Measurements from ENCODE around the gene RAB1A. TPM values are rescaled to one million over a fixed set of nuclear protein-coding genes. Genes with fewer than 3 reads are reported as not detected.
A peak's percentile ranks its signal among the peaks of the same experiment; 100 is the strongest.

The RAB1A gene
- total and polyA plus RNA-seq, 10 of the 15 experiments (the other 5 are each of a cell fraction or from before 2014, with no cell fraction given), result 48.9 to 171 (median 83.4) TPM

- TF ChIP-seq, protein P1, sequence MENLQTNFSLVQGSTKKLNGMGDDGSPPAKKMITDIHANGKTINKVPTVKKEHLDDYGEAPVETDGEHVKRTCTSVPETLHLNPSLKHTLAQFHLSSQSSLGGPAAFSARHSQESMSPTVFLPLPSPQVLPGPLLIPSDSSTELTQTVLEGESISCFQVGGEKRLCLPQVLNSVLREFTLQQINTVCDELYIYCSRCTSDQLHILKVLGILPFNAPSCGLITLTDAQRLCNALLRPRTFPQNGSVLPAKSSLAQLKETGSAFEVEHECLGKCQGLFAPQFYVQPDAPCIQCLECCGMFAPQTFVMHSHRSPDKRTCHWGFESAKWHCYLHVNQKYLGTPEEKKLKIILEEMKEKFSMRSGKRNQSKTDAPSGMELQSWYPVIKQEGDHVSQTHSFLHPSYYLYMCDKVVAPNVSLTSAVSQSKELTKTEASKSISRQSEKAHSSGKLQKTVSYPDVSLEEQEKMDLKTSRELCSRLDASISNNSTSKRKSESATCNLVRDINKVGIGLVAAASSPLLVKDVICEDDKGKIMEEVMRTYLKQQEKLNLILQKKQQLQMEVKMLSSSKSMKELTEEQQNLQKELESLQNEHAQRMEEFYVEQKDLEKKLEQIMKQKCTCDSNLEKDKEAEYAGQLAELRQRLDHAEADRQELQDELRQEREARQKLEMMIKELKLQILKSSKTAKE (IDR thresholded peaks at IDR 0.05; ENCODE audit: low read depth, poor library complexity, severe bottlenecking), result no peak
- TF ChIP-seq GATAD2B (conservative IDR thresholded peaks at IDR 0.05; ENCODE audit: low read depth) (no peak), NFYB (IDR thresholded peaks at IDR 0.05; ENCODE audit: insufficient read depth, low read depth, low read length) (no peak), ZNF217 (IDR thresholded peaks at IDR 0.05) (no peak), JUNB (IDR thresholded peaks at IDR 0.05) (no peak), NFXL1 (IDR thresholded peaks at IDR 0.05; ENCODE audit: borderline replicate concordance) (no peak), SRF (IDR thresholded peaks at IDR 0.05; ENCODE audit: low read depth in 2 of 2, low read length in 2 of 2) (no peak)
These were observed 39.8 kb upstream of the RAB1A start (continued) for GRCh38 chr2:65169760-65170136.

- CTCF ChIA-PET, result no interaction called here
- no peak overlapping the region for H2AFZ ChIP-seq (ENCODE audit: control insufficient read depth, low read depth, low read length)
- intact Hi-C loops (cut with micrococcal nuclease; ENCODE audit: unreplicated experiment), result no loop called here
These were observed 35.7 kb upstream of the RAB1A start for GRCh38 chr2:65165558-65165957.

More at GRCh38 chr2:65165558-65165957, 35.7 kb upstream of the RAB1A start:
- no TSS peak for BruUV-seq (replicated peaks)
- no peak for DNase-seq (ENCODE audit: low read depth, low spot score)
- SMC1A ChIA-PET (ENCODE audit: uncharacterized antibody, unreplicated experiment), result interaction anchor here (1.0 kb wide), 1 partner anchor 100 kb away, joined by 3 read pairs; no protein-coding TSS in a partner anchor
- no peak for ATAC-seq
- RAD21 ChIA-PET (ENCODE audit: unreplicated experiment), result no interaction called here
- peaks cover 3% of the 10 kb centered on the region; the same call in 1 of the 2 replicates for H3K4me1 ChIP-seq (ENCODE audit: control insufficient read depth, insufficient read depth, low read length)
- no peak overlapping the region for H3K4me2 ChIP-seq (ENCODE audit: control insufficient read depth, insufficient read depth)
- TF ChIP-seq STAT1 (conservative IDR thresholded peaks at IDR 0.05) (no peak), ZNF24 (IDR thresholded peaks at IDR 0.05) (0 out of 2 replicates have a peak, but pooled peaks have one; percentile 18), MEF2B (IDR thresholded peaks at IDR 0.05; ENCODE audit: partially characterized antibody, poor library complexity, severe bottlenecking) (no peak), SPI1 (IDR thresholded peaks at IDR 0.05; ENCODE audit: borderline replicate concordance, insufficient read depth, low read depth, low read length) (peak; percentile 78)
- no peak overlapping the region for H3K9ac ChIP-seq (ENCODE audit: control insufficient read depth, insufficient read depth, low read length)
- H3K4me3 ChIP-seq, result no peak overlapping the region
- H3K36me3 ChIP-seq (ENCODE audit: control insufficient read depth in 2 of 2, insufficient read depth in 2 of 2, low read length in 1 of 2), result no peaks in the 10 kb centered on the region
- H3K9me3 ChIP-seq (replicated peaks; ENCODE audit: control insufficient read depth, insufficient read depth, low read length), result no peaks in the 10 kb centered on the region
- no peaks in the 10 kb centered on the region for H3K79me2 ChIP-seq (ENCODE audit: control insufficient read depth, insufficient read depth, low read length)
- no peak for FAIRE-seq
- H4K20me1 ChIP-seq (ENCODE audit: control insufficient read depth, insufficient read depth), result no peaks in the 10 kb centered on the region
- no peaks in the 10 kb centered on the region for H3K27me3 ChIP-seq (replicated peaks in 1 of 2; ENCODE audit: control insufficient read depth in 2 of 2, insufficient read depth in 2 of 2, low read length in 1 of 2)
- POLR2A ChIA-PET, result no interaction called here
- in situ Hi-C loops (cut with MboI), result loop anchor here (10.0 kb wide), 1 partner anchor 101 kb away; no protein-coding TSS in a partner anchor
- 66% methylated on average over 7 of the region's 7 CpGs for WGBS (ENCODE audit: insufficient coverage, insufficient replicate concordance, low lambda C conversion rate, missing lambda C conversion rate)
- H3K27ac ChIP-seq (ENCODE audit: control insufficient read depth, insufficient read depth), result no peak overlapping the region

Data from GM12878 (cell line).